NCI-H510A treated with DMSO at 0.1 percent for 48 hours (cell line): ENCODE measurements around the gene FLG2.

Experiments
- DNase-seq: peaks from one replicate; lab custom pipeline; 2025; lab: John Stamatoyannopoulos, UW

FLG2 gene

GRCh38 chr1:152359906-152360305, at the start of gene FLG2:
TSS of gene FLG2 (minus strand) at chr1:152360006. CDS start at chr1:152358884, 1,122 bp downstream.
- DNase-seq = no peak

- no peak for DNase-seq
Observed at GRCh38 chr1:152408664-152409063, 48.9 kb upstream of the FLG2 start.

- DNase-seq = no peak
Observed at GRCh38 chr1:152398812-152399698, 39.2 kb upstream of the FLG2 start.

- no peak for DNase-seq
Observed at GRCh38 chr1:152397474-152397873, 37.7 kb upstream of the FLG2 start.

- no peak for DNase-seq
Observed at GRCh38 chr1:152394151-152394550, 34.3 kb upstream of the FLG2 start.

GRCh38 chr1:152392909-152393308, 33.1 kb upstream of the FLG2 start:
- no peak for DNase-seq

- no peak for DNase-seq
Observed at GRCh38 chr1:152388889-152389288, 29.1 kb upstream of the FLG2 start.

GRCh38 chr1:152386940-152387339, 27.1 kb upstream of the FLG2 start:
- no peak for DNase-seq

- DNase-seq = no peak
Observed at GRCh38 chr1:152380932-152381331, 21.1 kb upstream of the FLG2 start.

- DNase-seq = no peak
Observed at GRCh38 chr1:152374451-152374850, 14.6 kb upstream of the FLG2 start.

GRCh38 chr1:152372672-152373071, 12.9 kb upstream of the FLG2 start:
- DNase-seq = no peak

GRCh38 chr1:152367436-152367835, 7.6 kb upstream of the FLG2 start:
- no peak for DNase-seq

- no peak for DNase-seq
Observed at GRCh38 chr1:152356736-152357135, 3.1 kb downstream of the FLG2 start.

- DNase-seq = no peak
Observed at GRCh38 chr1:152349611-152350010, 10.2 kb downstream of the FLG2 start.

- no peak for DNase-seq
Observed at GRCh38 chr1:152348447-152348846, 11.4 kb downstream of the FLG2 start.

GRCh38 chr1:152347116-152347728, 12.6 kb downstream of the FLG2 start:
- peak; percentile 24 for DNase-seq

- no peak for DNase-seq
Observed at GRCh38 chr1:152344438-152344837, 15.4 kb downstream of the FLG2 start.

- no peak for DNase-seq
Observed at GRCh38 chr1:152343006-152343405, 16.8 kb downstream of the FLG2 start.

- DNase-seq = no peak
Observed at GRCh38 chr1:152335399-152335798, 24.4 kb downstream of the FLG2 start.

- no peak for DNase-seq
Observed at GRCh38 chr1:152328801-152329391, 30.9 kb downstream of the FLG2 start.

GRCh38 chr1:152325111-152325510, 34.7 kb downstream of the FLG2 start, which contains the start of gene FLG:
TSS of gene FLG (minus strand) at chr1:152325239. CDS start at chr1:152315456, 9,783 bp downstream.
- no peak for DNase-seq

- DNase-seq = no peak
Observed at GRCh38 chr1:152313970-152314369, 45.8 kb downstream of the FLG2 start.

- DNase-seq = no peak
Observed at GRCh38 chr1:152313319-152313801, 46.4 kb downstream of the FLG2 start.
